DND-41 (cell line): ENCODE measurements around the gene TMCO4.

Experiments
- ATAC-seq: fragments of 200-7000 bp; cut with Tn5 transposase; 3 replicates; pipeline ENCODE4 v1.9.1; 2021; ENCODE audit warnings: low read depth; ENCODE audit not compliant: insufficient read depth
- DNase-seq: peaks from one replicate; pipeline ENCODE4 v3.0.0-alpha.2; 2020
- H2AFZ ChIP-seq: 2 replicates; pipeline ENCODE4 v1.6.0; 2012; ENCODE audit warnings: low read depth, low read length
- H3K27ac ChIP-seq: 2 replicates; pipeline ENCODE4 v1.5.1; 2012; ENCODE audit warnings: low read length, inconsistent platforms
- H3K27me3 ChIP-seq: fragments of 200-600 bp; sonication (generic); 2 replicates; pipeline ENCODE4 v1.6.0; 2012; ENCODE audit warnings: low read length, mild to moderate bottlenecking, inconsistent platforms; ENCODE audit not compliant: insufficient read depth, poor library complexity
- H3K36me3 ChIP-seq: 2 replicates; pipeline ENCODE4 v1.5.1; 2012; ENCODE audit warnings: low read length, inconsistent platforms; ENCODE audit not compliant: insufficient read depth
- H3K4me1 ChIP-seq: 2 replicates; pipeline ENCODE4 v1.5.1; 2012; ENCODE audit warnings: mild to moderate bottlenecking, low read length; ENCODE audit not compliant: insufficient read depth
- H3K4me2 ChIP-seq: 2 replicates; pipeline ENCODE4 v1.6.0; 2012; ENCODE audit warnings: mild to moderate bottlenecking, moderate library complexity, low read length, inconsistent platforms; ENCODE audit not compliant: insufficient read depth
- H3K4me3 ChIP-seq, 2 experiments: fragments of 200-600 bp in 1 of 2; shearing (Covaris generic) in 1 of 2; 2 replicates each; pipeline ENCODE4 v1.5.1; 2012 to 2016; ENCODE audit warnings: inconsistent platforms in 2 of 2, low read length in 2 of 2, mild to moderate bottlenecking in 2 of 2, low read depth in 1 of 2, moderate library complexity in 1 of 2
- H3K79me2 ChIP-seq: 2 replicates; pipeline ENCODE4 v1.6.0; 2012; ENCODE audit warnings: low read length, inconsistent platforms; ENCODE audit not compliant: insufficient read depth
- H3K9ac ChIP-seq: 2 replicates; pipeline ENCODE4 v1.6.0; 2012; ENCODE audit warnings: low read depth, mild to moderate bottlenecking, inconsistent platforms, low read length, moderate library complexity
- H3K9me3 ChIP-seq: 2 replicates; pipeline ENCODE4 v1.5.1; 2012; ENCODE audit warnings: low read length, moderate library complexity, mild to moderate bottlenecking, inconsistent platforms; ENCODE audit not compliant: insufficient read depth, severe bottlenecking
- H4K20me1 ChIP-seq: 2 replicates; pipeline ENCODE4 v1.6.0; 2012; ENCODE audit warnings: low read length; ENCODE audit not compliant: insufficient read depth
- EZH2 ChIP-seq: IDR thresholded peaks from 3 replicates; pipeline ENCODE4 v1.6.1; 2012; ENCODE audit warnings: borderline replicate concordance, low read depth, mild to moderate bottlenecking, moderate library complexity, low read length, inconsistent platforms; ENCODE audit not compliant: severe bottlenecking
- TF ChIP-seq, protein P1 (sequence below): IDR thresholded peaks from 2 replicates; pipeline ENCODE4 v1.5.1; 2012; ENCODE audit warnings: borderline replicate concordance, low read length, moderate library complexity, mild to moderate bottlenecking; ENCODE audit not compliant: poor library complexity, severe bottlenecking; ENCODE audit errors: extremely low read depth

Gene TMCO4

GRCh38 chr1:19709260-19709793 lies 90.4 kb downstream of the TMCO4 start:
- H3K4me1 ChIP-seq, result no peaks in the 10 kb centered on the region
- no peaks in the 10 kb centered on the region for H3K79me2 ChIP-seq
- no peak for DNase-seq
- no peaks in the 10 kb centered on the region for H3K9me3 ChIP-seq
- no peaks in the 10 kb centered on the region for H3K36me3 ChIP-seq
- H3K9ac ChIP-seq, result no peak overlapping the region
- no peak overlapping the region for H3K27ac ChIP-seq
- H3K4me2 ChIP-seq, result no peak overlapping the region
- no peaks in the 10 kb centered on the region for H3K27me3 ChIP-seq
- H2AFZ ChIP-seq, result no peak overlapping the region
- H3K4me3 ChIP-seq, result no peak overlapping the region
- peaks cover 4% of the 10 kb centered on the region; the same call in 1 of the 2 replicates for H4K20me1 ChIP-seq
- TF ChIP-seq, protein P1, sequence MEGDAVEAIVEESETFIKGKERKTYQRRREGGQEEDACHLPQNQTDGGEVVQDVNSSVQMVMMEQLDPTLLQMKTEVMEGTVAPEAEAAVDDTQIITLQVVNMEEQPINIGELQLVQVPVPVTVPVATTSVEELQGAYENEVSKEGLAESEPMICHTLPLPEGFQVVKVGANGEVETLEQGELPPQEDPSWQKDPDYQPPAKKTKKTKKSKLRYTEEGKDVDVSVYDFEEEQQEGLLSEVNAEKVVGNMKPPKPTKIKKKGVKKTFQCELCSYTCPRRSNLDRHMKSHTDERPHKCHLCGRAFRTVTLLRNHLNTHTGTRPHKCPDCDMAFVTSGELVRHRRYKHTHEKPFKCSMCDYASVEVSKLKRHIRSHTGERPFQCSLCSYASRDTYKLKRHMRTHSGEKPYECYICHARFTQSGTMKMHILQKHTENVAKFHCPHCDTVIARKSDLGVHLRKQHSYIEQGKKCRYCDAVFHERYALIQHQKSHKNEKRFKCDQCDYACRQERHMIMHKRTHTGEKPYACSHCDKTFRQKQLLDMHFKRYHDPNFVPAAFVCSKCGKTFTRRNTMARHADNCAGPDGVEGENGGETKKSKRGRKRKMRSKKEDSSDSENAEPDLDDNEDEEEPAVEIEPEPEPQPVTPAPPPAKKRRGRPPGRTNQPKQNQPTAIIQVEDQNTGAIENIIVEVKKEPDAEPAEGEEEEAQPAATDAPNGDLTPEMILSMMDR, result no peak
- no peak for TF ChIP-seq EZH2
- ATAC-seq, result no peak

GRCh38 chr1:19708567-19709110 lies 91.1 kb downstream of the TMCO4 start:
- Histone ChIP-seq H3K4me2 (no peak overlapping the region), H3K36me3 (no peaks in the 10 kb centered on the region), H3K27me3 (no peaks in the 10 kb centered on the region), H3K9ac (no peak overlapping the region), H3K4me1 (no peaks in the 10 kb centered on the region), H2AFZ (no peak overlapping the region), H3K79me2 (no peaks in the 10 kb centered on the region), H3K9me3 (no peaks in the 10 kb centered on the region), H3K27ac (no peak overlapping the region), H3K4me3 (no peak overlapping the region), H4K20me1 (peaks cover 4% of the 10 kb centered on the region; the same call in 1 of the 2 replicates)
- DNase-seq (no peak), ATAC-seq (no peak)
- no peak for TF ChIP-seq EZH2
- TF ChIP-seq, protein P1, result no peak

DNA sequence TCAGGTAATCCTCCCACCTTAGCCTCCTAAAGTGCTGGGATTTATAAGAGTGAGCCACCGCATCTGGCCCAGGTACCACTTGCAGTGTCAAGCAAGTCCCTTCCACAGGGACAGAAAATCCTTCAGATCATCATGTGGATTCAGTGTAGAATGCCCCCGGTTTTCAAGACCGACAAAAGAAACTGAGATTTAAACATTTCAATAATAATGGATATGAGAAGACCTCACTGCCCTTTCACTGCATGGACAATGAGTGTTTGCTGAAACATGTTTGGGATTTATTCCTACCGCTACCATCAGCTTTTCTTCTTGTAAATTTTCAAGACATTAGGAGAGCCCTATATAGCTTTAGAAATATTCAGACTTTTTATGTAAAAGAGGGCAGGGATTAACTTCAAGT lies 93.6 kb downstream of the TMCO4 start:
- no peaks in the 10 kb centered on the region for H3K4me1 ChIP-seq
- no peaks in the 10 kb centered on the region for H3K36me3 ChIP-seq
- no peak overlapping the region for H3K27ac ChIP-seq
- ATAC-seq (no peak), DNase-seq (no peak)
- TF ChIP-seq, protein P1, result no peak
- TF ChIP-seq EZH2, result no peak
- no peaks in the 10 kb centered on the region for H3K27me3 ChIP-seq
- H2AFZ ChIP-seq, result no peak overlapping the region
- no peaks in the 10 kb centered on the region for H3K9me3 ChIP-seq
- no peak overlapping the region for H3K4me3 ChIP-seq
- H3K4me2 ChIP-seq, result no peak overlapping the region
- no peaks in the 10 kb centered on the region for H3K79me2 ChIP-seq
- H3K9ac ChIP-seq, result no peak overlapping the region
- H4K20me1 ChIP-seq, result peaks cover 4% of the 10 kb centered on the region; the same call in 1 of the 2 replicates

GRCh38 chr1:19705464-19705863 lies 94.3 kb downstream of the TMCO4 start:
- TF ChIP-seq, protein P1, result no peak
- TF ChIP-seq EZH2, result no peak
- no peaks in the 10 kb centered on the region for H3K27me3 ChIP-seq
- H3K4me3 ChIP-seq, result no peak overlapping the region
- H3K27ac ChIP-seq, result no peak overlapping the region
- DNase-seq, result no peak
- H3K9ac ChIP-seq, result no peak overlapping the region
- H4K20me1 ChIP-seq, result peaks cover 4% of the 10 kb centered on the region; the same call in 1 of the 2 replicates
- H3K79me2 ChIP-seq, result no peaks in the 10 kb centered on the region
- no peak overlapping the region for H3K4me2 ChIP-seq
- no peaks in the 10 kb centered on the region for H3K4me1 ChIP-seq
- no peaks in the 10 kb centered on the region for H3K36me3 ChIP-seq
- ATAC-seq, result no peak
- no peaks in the 10 kb centered on the region for H3K9me3 ChIP-seq
- H2AFZ ChIP-seq, result no peak overlapping the region
